HG03196 (cell line): Measurements from ENCODE around the gene GRK6.
A peak's percentile ranks its signal among the peaks of the same experiment; 100 is the strongest.

Experiments
- ATAC-seq: cut with Tn5 transposase; IDR thresholded peaks from one replicate; pipeline ENCODE4 v1.9.1; 2021; ENCODE audit not compliant: unreplicated experiment

The GRK6 gene

GRCh38 chr5:177450667-177451424 is 24.4 kb downstream of the GRK6 start:
- no peak for ATAC-seq

- ATAC-seq: no peak
Measured at GRCh38 chr5:177452688-177453638, 26.5 kb downstream of the GRK6 start.

- ATAC-seq: peak; percentile 0
Measured at GRCh38 chr5:177453852-177454396, 27.4 kb downstream of the GRK6 start.

- peak; percentile 49 for ATAC-seq
Measured at GRCh38 chr5:177454397-177455035, 28.0 kb downstream of the GRK6 start.

- peak; percentile 46 for ATAC-seq
Measured at GRCh38 chr5:177455036-177455660, 28.7 kb downstream of the GRK6 start.

GRCh38 chr5:177455661-177456590 is 29.4 kb downstream of the GRK6 start:
- ATAC-seq: peak; percentile 26

- ATAC-seq: no peak
Measured at GRCh38 chr5:177456591-177456964, 30.1 kb downstream of the GRK6 start.

- peak; percentile 32 for ATAC-seq
Measured at GRCh38 chr5:177456976-177457851, 30.7 kb downstream of the GRK6 start.

GRCh38 chr5:177457852-177458681 is 31.6 kb downstream of the GRK6 start:
- no peak for ATAC-seq

GRCh38 chr5:177458912-177459350 is 32.5 kb downstream of the GRK6 start:
- no peak for ATAC-seq

- ATAC-seq: no peak
Measured at GRCh38 chr5:177459357-177459756, 32.9 kb downstream of the GRK6 start.

GRCh38 chr5:177459819-177460628 is 33.5 kb downstream of the GRK6 start:
- ATAC-seq: no peak

- ATAC-seq: no peak
Measured at GRCh38 chr5:177462021-177462670, 35.7 kb downstream of the GRK6 start.

GRCh38 chr5:177465044-177465443 is 38.6 kb downstream of the GRK6 start:
- ATAC-seq: no peak

- ATAC-seq: no peak
Measured at GRCh38 chr5:177466861-177467260, 40.4 kb downstream of the GRK6 start.

- no peak for ATAC-seq
Measured at GRCh38 chr5:177467436-177467835, 41.0 kb downstream of the GRK6 start.

- no peak for ATAC-seq
Measured at GRCh38 chr5:177468329-177468684, 41.8 kb downstream of the GRK6 start.
